Measurements from ENCODE around the gene HERPUD1.
"Not testable (repeated sequence)": the region's sequence is repeated elsewhere in the genome, so short reads cannot be mapped to it uniquely, and the experiment has no call there.

Gene HERPUD1, protein sequence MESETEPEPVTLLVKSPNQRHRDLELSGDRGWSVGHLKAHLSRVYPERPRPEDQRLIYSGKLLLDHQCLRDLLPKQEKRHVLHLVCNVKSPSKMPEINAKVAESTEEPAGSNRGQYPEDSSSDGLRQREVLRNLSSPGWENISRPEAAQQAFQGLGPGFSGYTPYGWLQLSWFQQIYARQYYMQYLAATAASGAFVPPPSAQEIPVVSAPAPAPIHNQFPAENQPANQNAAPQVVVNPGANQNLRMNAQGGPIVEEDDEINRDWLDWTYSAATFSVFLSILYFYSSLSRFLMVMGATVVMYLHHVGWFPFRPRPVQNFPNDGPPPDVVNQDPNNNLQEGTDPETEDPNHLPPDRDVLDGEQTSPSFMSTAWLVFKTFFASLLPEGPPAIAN

DNA sequence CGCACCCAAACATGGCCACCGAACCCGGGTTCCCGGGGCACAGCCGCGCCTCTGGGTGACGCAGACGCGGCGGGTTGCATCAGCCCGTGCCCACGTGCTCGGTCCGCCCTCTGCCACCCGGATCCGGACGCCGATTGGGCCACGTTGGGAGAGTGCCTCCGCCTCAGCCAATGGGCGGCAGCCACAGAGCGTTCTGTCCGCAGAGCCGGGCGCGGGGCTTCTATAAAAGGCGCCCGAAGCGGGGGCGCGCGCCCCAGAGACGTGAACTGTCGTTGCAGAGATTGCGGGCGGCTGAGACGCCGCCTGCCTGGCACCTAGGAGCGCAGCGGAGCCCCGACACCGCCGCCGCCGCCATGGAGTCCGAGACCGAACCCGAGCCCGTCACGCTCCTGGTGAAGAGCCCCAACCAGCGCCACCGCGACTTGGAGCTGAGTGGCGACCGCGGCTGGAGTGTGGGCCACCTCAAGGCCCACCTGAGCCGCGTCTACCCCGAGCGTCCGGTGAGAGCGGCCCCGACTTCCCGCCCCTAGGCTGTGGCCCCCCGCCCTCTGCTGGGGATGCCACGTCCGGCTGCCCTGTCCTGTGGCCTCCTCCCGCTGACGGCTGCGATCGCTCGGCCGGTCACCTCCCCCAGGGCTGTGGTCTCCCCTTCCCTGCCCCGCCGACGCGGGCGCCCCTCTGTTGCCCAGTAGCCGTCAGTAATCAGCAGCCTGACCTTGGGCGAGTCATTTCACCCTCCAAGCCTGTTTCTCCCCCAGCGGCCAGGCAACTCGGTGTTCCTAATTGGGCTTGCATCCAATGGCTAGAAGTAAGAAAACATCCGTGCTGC, at the start of gene HERPUD1:
HERPUD1 (plus strand) TSS at position 251 of the 829 bp plus-strand sequence; CDS start at position 354, 103 bp downstream.
- DNase-seq = peak; percentile 93

DNA sequence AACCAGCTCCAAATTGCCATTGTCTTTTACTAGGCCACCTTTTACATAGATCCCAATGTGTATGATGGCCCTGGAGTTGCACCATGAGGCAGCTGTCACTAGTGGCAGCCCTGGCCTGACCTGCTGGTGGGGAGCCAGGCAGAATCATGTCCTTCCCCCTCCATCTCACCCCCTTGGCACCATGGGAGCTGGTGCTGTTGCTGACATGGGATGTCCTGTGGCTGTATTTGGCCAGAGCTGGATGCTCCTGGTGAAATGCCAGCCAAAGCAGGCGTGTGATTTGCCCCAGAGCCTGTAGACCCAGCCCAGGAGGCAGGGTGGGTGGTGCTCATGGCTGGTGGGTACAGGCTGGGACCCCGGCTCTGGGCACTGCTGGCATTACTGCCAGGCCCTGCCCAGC, 48.4 kb upstream of the HERPUD1 start:
- DNase-seq = no peak

DNA sequence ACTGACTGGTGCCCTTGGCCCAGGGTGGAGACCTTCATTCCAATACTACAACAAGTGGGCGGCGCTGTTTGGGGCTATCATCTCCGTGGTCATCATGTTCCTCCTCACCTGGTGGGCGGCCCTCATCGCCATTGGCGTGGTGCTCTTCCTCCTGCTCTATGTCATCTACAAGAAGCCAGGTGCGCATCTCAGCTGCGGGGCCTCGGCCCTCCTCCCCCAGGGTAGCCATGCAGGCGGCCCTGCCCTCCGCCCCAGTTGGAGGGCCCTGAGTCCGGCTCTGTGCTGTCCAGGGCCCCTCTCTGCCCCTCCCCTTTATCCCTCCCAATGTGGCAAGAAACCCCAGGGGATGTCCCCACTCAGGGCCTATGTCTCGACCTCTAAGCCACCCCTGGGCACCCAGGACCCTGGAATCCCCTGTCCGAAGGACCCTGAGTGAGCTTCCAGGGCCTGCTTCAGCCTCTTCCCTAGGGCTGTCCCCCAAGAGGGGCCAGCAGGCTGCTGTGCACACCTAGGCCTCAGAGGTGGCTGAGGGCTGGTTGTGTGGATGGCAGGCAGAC, 47.8 kb upstream of the HERPUD1 start:
- no peak for DNase-seq

DNA sequence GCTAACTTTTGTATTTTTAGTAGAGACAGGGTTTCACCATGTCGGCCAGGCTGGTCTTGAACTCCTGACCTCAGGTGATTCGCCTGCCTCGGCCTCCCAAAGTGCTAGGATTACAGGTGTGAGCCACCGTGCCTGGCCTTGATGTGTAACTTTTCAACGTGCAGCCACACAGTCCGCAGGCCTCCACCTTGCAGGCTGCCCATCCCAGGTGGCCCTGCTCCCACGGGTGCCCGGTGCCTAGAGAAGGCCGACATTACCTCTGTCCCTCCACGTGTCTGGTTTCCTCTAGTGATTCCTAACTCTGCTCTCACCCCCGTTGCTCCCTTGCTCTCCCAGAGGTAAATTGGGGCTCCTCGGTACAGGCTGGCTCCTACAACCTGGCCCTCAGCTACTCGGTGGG, 47.0 kb upstream of the HERPUD1 start:
- not testable (repeated sequence) for DNase-seq

DNA sequence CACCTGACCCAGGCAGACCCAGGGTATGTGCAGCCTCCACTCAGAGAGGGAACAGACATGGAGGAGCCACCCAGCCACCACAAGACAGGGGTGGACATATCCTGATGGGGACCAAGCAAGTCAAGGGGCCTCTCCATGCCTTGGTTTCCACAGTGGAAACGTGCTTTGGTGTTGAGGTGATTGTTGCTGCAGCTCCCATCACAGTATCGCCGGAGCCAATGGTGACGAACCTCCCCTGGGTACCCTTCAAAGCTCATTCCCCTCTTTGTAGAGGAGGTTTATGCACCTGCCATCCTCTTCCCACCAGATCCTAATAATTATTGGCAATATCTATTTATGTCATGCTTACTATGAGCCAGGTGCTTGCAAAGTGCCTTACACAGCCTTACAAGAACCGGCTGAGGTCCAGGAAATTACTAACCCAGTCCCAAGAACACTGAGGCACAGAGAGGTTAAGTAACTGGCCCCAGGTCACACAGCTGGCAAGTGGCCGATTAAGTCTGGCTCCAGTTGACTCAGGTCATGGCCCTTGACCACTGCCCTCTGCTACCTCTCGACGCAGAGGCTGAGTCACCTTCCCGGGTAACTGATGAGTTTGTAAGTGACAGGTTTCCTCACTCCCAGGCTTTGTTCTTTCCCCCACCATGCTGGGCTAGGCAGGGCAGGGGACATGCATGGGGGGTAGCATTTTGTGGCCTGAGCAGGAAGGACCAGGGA, 46.3 kb upstream of the HERPUD1 start:
- DNase-seq = no peak

DNA sequence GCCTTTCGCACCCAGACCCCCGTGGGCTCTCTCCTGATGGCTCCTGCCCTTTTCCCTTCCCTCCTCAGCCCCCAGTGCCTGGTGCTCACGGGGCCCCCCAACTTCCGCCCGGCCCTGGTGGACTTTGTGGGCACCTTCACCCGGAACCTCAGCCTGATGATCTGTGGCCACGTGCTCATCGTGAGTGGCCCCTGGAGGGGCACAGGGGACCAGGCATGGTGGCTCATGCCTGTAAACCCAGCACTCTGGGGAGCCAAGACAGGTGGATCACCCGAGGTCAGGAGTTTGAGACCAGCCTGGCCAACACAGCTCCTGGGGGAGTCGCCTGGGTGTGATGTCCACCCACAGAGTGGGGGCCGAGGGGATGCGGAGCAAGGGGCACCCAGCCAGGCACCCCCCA, 45.6 kb upstream of the HERPUD1 start:
- no peak for DNase-seq

DNA sequence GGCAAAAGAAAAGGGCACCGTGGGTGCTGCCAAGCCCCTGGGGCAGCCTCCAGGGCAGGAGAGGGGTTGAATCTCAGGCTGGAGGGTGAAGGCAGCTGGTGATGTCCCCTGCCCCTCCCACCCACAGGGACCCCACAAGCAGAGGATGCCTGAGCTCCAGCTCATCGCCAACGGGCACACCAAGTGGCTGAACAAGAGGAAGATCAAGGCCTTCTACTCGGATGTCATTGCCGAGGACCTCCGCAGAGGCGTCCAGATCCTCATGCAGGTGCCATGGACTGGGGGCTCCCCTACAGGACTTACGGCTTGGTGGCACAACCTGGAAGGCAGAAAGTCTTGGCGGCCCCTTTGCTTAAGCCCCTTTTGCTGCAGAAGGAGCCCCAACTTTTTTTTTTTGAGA, 45.1 kb upstream of the HERPUD1 start:
- DNase-seq = no peak

DNA sequence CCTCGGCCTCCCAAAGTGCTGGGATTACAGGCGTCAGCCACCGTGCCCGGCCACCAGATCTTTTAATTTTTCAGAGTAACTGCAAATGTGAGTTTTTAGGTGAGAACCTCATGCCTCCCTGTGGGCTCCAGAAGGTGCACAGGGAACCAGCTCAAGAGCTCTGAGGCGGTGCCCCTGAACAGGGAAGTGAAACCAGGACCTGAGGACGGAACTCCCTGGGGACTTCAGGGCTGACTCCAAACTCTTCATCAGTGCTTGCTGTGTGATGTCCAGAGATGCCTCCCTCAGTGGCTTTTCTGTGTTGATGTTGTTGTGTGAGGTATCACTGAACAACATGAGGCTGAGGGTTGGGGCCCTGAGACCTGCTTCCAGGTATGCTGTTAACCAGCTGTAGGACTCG, 43.1 kb upstream of the HERPUD1 start:
- no peak for DNase-seq

DNA sequence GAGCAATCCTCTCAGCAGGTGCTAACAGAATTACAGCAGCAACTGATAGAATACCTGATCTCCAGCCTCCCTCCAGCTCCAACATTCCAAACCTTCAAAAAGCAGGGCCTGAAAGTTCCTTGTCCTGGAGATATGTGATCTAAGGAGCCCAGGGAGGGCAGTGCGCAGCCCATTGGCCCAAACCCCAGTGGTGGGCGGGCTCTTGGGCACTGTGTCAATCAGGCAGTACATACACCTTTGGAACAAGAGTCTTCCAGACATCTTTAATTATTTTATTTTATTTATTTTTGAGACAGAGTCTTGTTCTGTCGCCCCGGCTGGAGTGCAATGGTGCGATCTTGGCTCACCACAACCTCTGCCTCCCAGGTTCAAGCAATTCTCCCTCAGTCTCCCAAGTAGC, 42.7 kb upstream of the HERPUD1 start:
- DNase-seq = no peak

DNA sequence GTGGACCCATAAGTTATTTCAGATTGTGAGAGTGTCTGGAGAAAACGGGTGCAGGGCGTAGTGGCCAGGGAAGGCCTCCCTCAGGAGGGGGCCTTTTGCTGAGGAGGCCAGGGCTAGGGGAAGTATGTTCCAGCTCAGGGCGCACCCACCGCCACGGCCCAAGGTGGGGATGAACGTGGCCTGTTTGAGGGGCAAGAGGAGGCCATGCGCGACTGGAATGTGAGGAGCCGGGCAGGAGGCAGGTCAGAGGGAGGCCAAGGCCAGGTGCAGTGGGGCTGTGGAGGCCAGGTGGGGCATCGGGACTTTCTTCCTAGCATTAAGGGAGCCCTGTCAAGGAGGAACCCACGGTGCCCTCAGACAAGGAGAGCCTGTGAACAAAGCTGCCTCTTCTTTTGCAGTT, 40.3 kb upstream of the HERPUD1 start:
- DNase-seq = no peak

DNA sequence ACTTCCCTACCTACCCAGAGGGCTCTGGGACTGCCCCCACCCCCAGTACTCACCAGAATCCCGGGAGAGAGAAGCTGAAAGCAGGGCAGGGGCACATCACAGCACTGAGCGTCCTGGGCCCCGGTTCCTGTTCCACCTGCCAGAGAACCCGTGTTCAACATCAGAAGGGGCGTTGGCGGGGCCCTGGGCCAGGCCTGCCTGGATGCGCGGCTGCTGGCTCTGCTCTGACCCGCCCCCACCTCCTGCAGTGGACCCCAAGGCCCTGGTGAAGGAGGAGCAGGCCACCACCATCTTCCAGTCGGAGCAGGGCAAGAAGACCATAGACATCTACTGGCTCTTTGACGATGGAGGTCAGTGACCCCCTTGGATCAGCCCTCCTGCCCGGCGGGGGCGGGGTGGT, 39.2 kb upstream of the HERPUD1 start:
- DNase-seq = no peak

DNA sequence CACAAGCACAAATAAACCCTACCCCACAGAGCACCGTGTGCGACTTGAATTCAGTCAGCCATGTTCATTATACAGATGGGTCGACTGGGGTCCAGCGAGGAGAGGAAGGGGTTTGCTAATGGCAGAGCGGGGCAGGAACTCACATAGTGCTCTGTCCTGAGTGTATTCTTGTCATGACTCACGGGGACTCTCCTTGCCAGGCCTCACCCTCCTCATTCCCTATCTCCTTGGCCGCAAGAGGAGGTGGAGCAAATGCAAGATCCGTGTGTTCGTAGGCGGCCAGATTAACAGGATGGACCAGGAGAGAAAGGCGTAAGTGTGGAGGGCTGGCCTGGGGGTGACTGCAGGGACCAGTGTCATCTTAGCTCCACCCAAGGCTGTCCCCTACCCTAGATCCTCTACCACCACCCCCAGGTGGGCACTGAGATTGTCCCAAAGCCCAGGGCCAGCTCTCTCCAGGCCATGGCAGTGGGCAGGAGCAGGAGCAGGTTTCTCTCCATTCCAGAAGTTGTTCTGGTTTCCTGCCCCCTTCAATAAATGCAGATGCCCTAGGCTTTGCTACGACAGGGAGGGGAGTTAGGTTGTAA, 37.5 kb upstream of the HERPUD1 start:
- no peak for DNase-seq

DNA sequence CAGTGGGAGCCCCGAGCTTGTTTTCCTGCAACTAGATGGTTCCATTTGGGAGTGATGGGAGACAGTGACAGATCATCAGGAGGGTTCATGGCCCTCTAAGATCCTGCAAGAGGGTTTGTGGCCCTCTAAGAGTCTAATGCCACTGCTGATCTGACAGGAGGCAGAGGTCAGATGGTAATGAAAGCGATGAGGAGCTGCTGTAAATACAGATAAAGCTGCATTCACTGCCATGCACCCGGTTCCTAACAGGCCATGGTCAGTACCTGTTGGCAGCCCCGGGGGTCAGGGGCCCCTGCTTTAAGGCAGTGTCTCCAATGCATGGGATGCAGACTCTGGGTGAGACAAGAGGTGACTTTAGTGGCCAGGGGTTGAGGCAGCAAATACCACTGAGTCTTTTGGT, 36.1 kb upstream of the HERPUD1 start:
- DNase-seq = no peak

DNA sequence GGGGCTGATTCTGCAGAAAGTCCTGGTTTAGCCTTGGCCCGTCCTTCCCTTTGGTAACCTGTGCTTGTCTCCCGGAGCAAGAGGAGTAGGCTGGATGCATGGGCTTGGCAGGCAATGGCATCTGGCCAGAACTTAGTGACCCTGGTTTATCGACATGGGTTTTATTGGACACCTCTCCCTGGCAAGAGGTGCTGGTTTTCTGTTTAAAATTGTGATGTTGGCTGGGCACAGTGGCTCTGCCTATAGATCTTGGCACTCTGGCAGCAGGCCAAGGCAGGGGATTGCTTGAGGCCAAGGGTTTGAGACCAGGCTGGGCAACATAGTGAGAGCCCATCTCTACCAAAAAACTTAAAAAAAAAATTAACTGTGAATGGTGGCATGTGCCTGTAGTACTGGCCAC, 35.7 kb upstream of the HERPUD1 start:
- DNase-seq = no peak

DNA sequence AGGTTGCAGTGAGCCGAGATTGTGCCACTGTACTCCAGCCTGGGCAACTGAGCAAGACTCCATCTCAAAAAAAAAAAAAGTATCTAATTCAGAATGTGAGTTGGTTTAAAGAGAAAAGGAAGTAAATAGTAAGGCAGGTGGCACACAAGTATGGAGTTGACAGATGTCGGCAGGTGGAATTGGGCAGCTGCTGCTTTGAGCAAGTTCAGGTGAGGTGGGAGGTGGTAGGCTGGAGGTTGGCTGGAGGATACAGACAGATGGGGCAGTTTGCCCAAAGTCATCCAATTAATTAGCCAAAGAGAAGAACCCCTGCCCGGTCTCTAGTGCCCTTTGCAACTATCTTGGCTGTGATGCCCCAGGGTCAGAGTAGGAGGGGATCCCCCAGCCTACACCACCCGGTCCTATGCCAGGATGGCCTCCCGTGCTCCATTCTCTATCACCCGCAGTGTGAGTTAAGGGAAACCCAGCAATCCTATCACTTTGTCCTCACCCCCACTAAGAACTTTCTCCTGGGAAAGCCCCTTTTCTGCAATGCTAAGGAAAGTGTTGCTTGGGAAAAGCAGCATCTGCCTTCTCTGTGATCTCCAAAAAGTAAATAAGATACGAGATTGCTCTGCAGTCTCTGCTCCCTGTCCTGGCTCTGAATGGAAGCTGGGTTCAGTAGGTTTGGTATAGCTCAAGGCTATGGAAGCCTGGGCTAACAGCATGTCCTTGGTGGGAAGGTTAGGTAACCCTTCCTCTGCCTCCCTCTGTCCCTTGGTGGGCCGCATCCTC, 34.7 kb upstream of the HERPUD1 start:
- DNase-seq = no peak

DNA sequence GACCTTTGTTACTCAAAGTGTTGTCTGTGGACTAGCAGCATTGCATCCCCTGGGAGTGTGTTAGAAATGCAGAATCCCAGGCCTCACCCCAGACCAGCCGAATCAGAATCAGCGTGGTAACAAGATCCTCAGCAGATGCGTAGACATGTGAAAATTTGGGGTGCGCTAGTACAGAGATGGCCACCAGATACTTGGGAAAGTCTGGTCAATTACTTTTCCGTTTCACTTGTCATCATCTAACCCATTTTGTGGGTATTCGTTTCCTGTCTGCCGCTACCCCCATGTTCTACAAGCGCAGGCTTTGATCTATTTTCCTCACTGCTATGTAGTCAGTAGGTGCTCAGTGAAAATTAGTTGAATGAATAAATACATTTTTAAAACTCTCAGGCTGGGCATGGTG, 33.1 kb upstream of the HERPUD1 start:
- DNase-seq = no peak

DNA sequence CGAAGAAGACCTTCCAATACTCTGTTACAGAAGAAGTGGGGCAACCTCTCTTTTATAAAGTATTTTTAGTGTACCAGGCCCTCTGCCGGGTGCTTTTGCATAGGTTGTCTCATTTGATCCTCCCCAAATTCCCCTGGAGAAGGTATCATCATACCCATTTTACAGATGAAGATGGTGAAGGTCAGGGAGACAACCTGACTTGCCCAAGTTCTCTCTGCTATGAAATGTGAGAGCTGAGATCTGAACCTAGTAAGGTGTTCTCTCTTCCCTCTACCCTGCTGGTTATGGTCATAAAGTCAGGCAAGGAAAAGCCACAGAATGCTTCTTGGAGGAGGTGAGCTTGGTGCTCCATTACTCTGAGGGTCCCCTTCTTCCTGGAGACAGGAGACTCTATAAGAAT, 28.1 kb upstream of the HERPUD1 start:
- no peak for DNase-seq

DNA sequence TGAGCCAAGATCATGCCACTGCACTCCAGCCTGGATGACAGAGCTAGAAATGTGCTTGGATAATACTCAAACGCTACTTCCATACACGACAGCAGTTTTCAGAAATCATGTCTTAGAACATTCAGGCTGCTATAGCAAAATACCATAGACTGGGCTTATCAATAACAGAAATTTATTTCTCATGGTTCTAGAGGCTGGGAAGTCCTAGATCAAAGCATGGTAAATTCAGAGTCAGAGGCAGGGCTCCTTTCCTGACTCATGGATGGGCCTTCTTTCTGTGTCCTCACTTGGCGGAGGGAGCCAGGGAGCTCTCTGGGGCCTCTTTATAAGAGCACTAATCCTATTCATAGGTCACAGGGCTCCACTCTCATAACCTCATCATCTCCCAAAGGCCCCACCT, 24.5 kb upstream of the HERPUD1 start:
- DNase-seq = no peak

DNA sequence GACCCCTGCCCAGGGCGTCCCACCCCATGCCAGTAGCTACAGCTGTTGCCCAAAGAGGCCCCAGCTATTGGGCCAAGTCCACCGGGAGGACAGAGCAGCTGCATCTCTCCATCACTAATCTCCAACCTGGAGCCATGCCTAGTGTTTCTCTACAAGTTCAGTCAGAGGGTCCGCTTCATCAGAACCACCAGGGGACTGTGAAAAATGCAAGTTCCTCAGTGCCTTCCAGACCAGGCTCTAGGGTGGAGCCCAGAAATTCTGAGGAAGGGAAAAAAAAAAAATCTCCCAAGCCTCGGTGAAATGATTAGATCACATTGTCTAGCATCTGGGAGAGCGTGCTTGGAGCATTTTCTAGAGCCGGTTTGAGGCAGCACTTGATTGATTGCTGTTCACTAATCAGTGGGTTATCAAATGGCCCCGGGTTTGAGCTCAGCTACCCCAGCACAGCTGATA, 22.4 kb upstream of the HERPUD1 start:
- no peak for DNase-seq

DNA sequence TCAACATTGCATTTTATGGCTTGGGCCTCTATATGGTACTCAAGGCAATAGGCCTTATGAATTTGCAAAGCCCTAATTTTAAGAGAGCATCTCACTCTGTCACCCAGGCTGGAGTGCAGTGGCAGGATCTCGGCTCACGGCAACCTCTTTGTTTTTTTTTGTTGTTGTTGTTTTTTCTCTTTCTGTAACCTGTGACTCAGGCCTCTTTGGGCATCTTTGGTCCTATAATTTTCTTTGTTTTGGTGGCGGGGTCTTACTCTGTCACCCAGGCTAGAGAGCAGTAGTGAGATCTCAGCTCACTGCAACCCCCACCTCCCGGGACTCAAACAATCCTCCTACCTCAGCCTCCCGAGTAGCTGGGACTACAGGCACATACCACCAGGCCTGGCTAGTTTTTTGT, 21.8 kb upstream of the HERPUD1 start:
- DNase-seq = no peak

DNA sequence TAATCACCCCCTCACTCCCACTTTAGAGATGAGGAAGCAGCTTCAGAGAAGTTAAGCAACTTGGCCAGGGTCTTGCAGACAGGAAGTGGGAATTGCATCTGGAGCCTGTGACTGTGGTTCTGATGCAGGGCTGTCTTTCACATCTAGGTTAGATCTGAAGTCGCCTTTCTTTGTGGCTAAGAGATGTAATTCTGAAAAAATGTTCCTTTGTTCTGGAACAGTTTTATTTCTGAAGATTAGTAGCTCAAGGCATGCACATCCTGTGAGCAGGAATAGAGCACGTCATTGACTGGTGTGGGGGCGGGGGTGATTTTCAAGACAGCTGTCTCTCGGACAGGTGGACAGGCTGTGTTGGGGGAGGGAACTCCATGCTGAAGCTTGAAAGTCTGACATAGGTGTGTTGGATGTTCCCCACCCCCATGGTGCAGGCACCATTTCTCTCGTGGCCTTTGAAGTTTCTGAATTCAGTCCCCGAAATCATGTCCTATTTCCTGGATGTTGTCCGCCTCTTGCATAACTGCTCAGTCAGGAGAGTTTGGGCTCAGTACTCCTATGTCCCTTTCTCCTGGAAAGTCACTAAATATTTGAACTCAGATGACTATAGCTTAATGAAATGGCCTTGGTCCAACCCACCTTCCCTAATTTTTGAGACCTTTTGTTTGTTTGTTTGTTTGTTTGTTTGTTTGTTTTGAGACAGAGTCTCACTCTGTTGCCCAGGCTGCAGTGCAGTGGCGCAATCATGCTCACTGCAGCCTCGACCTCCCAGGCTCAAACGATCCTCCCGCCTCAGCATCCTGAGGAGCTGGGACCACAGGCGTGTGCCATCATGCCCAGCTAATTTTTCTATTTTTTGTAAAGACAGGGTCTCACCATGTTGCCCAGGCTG, 21.0 kb upstream of the HERPUD1 start:
- DNase-seq = peak; percentile 42
